Activated CD4-positive, alpha-beta T cell treated with anti-CD3 and anti-CD28 coated beads for 48 hours (primary cell): ENCODE results near the gene NECTIN4.
"Not testable (repeated sequence)": the region's sequence is repeated elsewhere in the genome, so short reads cannot be mapped to it uniquely, and the experiment has no call there.

Experiments used
- DNase-seq: peaks from one replicate; pipeline ENCODE4 v3.0.0-alpha.2; 2020

NECTIN4 gene

DNA sequence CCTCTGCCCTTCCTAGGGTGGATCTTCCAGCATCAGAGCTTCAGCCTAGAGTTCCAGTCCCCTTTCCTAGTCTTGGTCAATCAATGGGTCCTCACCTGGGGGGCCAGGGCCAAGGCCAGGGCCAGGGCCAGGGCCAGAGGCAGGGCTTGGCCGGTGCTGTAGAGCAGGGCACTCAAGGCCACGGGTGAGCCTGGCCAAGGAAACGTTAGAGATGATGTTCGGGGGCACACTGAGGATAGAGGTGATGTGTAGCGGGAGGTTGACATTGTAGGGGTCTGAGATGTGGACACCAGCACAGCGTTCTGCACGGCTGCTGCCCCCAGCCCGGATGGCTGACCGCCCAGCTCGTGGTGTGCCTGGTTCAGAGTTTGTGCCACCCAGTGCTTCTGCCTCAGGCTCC, 38.1 kb downstream of the NECTIN4 start:
- no peak for DNase-seq

DNA sequence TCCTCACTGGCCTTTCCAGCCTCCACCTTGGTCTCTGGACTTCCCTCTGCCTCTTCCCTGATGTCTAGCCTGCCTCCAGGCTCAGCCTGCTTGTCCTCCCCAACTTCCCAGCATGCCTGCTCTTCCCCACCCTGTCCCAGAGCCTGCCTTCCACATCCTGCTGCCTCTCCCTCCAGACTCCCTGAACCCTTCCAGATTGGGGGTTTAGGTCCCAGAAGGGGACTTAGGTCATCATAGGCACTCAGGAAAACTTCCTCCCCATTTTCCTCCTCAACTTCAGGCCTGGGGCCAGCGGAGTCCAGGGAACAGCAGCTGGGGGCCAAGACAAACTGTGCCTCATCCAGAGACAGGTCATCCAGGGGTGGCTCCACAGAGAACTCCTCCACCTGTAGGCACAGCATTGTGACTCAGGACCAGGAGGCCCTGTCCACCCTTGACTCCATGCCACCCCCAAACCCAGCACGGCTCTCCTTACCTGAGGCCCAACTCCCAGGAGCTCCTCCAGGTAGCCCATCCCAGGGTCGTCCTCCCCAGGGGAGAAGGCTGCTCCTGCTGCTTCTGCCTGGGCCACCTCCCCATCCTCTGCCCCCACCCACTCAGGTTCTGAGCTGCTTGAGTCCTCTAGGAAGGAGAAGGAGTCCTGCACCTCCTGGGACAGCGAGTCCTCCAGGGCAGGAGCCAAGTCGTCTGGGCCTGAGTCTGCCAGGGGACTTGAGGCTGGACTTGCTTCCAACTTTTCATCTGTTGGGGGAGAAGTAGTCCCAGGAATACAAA, 40.2 kb downstream of the NECTIN4 start:
- no peak for DNase-seq

DNA sequence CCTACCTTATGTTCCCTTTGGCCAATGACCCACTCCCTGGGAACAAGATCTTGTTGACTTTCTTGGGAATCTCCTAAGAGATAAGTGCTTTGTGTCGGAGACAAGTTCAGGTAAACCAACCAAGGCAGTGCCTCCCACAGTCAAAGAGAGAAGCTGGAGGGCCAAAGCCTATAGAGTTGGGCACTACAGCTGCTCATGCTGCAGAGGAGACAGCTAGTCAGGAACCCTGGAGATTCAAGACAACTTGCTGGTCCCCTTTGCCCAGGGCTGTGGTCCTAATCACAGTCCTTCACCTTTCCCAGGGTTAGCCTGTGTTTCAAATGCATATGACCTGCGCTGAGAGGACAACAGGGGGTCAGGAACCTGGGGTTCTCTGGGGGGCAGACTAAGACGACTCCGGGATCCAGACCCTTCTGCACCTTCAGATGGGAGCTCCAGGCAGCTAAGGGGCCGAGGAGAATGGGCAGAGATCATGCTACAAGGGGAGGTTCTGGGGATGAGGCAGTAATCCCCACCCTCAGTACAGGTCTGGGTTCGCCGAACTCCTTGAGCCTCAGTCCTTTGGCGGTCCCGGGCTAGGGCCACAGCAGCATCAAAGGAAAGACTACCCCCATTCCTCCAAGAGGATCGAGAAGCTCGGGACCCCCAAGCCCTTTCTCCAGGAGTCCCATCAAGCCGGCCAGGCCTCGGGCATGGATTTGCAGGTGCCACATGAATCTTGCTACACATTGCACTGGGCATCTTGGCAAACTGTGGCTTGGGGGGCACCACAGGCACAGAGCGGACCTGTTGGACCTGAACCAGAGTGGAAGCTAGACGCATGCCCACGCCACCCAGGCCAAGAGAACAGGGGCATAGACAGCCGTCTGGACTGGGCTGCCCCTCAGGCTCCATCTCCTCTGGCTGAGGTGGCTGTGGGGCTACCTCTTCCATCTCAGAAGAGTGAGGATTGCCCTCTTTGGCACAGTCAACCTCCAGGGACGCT, 41.6 kb downstream of the NECTIN4 start:
- no peak for DNase-seq

DNA sequence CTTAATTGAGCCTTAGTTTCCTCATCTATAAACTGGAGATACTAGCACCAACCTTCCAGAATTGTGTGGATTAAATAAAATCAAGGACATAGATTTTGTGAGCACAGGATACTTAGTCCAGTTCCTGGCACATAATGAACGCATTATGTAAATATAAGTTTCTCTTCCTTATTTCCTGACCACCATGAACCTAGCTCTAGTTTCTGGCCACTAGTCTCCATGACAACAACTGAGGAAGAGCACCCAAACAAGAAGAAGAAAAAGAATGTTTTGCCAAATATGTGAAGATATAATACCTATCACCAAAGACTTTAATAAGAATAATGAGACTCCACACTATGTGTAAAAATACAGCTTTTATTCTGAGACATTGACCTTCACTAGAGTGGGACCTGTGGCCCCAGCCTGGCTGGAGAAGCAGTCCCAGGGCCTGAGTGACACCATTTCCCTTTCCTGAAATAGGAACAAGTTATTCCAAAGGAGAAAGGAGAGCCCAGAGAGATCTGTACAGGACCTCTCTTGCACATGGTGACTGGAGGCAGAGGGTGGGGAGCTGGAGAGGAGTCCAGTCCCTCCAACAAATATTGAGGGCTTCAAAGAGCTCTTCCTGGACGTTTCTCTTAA, 42.6 kb downstream of the NECTIN4 start:
- DNase-seq = no peak

DNA sequence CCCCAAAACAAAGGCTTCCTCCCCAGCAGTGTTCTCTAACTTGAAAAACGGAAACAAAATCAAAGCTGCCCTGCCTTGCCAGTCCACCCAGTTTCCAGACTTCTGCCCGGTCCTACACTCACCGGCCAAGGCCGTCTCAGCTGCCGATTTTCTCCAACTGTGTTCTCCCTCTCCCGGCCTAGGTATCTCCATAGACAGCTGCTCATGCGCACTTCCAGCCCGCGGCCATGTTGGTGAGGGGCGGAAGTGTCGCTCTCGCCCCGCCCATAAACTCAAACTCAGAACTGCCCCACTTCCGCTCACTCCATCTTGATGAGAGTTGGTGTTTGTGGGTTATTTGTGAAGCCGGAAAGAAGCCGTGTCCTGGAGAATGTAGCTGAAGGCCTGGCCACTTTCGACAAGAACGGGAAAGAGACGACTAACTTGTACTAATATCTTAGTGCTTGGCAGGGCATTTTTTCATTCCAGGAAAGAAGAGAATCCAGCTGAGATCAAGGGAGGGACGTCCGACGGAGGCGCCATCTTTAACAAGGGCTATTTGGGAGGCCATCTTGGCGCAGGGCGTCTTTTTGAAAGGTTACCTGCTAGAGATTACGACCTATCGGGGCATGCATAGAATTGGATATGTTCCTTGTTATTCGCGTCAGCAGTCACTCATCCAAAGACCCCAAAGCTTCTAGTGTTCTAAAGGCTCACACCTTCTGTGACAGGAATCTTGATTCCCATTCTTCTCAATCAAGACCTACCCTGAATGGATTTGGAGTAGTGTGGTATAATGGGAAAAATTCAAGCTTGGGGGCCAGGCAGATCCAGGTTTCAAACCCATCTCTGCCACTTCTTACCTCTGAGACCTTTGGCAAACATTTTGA, 43.4 kb downstream of the NECTIN4 start, which contains the start of gene USF1:
Gene USF1 (minus strand): TSS at position 242 of the 869 bp plus-strand sequence. CDS start 2,702 bp downstream, outside the sequence.
- DNase-seq = peak; percentile 94

DNA sequence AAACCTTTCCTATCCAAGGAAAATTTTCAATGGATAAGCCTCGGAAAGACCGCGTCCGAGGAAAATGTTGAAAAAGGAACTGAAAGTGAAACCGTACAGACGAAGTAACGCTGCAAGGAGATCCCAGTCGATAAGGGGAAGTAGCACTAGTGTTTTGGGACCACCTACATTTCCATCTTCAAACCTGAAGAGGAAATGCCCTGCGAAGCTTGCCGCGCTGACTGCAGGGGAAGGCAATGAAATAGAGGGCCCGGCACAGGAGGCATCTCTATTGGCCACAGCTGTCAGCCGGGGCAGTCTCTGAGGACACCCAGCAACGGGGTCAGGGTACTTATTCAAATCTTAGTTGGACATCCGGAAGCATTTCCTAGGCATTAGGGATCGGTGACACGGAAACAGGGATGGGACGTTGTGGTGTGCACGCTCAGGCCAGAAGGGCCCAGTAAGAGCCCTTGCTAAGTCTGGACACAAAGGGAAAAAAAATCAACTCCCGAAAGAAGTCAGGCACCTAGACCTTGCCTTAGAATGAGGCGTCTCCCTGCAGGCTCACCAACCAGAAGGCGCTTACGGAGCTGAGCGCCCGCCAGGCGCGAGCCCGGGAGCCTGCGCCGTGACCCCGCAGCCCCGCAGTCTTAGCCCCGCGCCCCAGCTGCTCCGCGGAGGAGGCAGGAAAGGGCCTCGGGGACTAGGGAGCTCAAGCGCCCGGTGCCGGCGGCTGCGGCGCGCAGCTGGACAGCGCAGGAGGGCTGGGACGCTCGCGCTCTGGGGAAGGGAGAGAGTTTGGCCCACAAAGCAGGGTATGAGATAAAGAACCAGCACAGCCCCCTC, 44.2 kb downstream of the NECTIN4 start:
- peak; percentile 68 for DNase-seq

DNA sequence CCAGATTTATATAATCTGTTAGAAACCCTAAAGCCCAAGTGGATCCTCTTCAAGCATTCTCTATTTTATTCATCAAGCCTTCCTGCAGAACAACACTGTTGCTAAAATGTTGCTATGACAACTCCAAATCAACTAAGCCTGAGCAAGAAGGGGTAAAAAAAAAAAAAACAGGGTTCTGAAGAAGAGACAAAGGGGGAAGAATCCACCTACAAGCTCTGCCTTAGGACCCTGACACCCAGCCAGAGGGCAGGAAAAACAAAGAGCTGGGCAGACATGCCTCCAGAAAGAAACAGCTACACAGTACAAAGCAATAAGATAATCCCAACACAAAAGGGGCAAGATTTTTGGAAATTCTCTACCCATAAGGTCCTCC, 44.8 kb downstream of the NECTIN4 start:
- no peak for DNase-seq

DNA sequence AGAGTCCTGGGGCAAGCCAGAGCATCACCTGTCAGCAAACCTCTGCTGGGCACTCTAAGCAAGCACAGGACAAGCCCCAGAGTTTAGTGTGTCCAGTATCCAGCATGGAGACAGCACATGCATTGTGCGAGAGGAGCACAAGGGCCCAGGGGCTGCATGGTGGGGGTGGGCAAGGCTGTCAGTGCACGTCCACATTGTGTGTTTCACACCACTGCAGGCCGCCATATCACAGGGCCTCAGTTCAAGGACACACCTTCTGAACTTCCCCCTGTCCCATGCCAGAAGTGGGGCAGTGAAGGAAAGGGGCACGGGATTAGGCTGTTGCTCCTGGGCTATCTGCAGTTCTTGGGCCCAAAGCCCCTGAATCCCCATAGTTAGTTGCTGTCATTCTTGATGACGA, 49.8 kb downstream of the NECTIN4 start:
- no peak for DNase-seq

DNA sequence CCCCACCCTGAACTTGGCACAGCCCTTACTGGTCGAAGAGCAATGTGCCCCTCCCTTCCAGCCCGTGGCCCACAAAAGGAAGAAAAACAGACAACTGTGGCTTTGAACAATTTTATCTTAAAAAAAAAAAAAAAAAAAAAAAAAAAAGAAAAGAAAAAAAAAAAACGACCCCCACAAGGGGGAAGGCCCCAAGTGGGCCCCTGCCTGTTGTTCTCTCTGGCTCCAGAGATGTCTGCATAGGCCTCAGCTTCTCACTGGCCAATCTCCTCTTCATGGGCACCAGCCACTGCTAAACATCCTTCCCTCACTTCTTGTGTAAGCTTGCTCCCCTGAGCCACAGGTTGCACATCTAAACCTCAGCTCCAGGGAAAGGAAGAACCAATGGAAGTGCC, 50.2 kb downstream of the NECTIN4 start:
- no peak for DNase-seq

DNA sequence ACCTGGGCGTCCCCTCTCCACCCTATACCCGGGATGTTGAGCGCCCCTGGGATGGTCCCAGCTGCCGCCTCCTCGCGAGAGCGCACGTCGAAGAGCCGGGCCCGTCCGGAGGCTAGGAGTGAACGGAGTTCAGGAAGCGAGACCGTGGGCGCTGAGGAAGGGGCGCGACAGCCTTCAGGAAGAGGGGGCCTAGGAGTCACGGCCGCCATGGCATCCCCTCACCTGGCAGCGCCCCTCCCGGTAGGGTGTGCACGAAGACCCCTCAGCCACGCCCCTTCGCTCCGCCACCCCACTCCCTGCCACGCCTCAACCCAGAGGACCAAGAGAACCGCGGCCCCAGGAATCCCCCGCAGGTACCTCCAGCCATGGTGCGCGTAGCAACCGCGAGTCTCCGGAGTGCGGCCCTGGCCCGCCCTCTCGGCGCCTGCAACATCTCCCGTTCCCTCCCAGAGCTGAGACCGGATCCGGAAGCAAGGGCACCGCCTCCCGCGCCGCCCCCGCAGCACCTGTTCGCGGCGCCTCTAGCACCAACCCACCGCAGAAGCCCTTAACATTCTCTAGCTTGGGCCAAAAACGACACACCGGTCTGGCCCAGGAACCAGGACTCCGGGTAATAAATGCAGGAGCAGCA, 50.7 kb downstream of the NECTIN4 start, which contains the start of gene TSTD1:
Gene TSTD1 (minus strand): TSS at position 442 of the 631 bp plus-strand sequence. CDS start 75 bp downstream, at position 367.
- DNase-seq = peak; percentile 90

DNA sequence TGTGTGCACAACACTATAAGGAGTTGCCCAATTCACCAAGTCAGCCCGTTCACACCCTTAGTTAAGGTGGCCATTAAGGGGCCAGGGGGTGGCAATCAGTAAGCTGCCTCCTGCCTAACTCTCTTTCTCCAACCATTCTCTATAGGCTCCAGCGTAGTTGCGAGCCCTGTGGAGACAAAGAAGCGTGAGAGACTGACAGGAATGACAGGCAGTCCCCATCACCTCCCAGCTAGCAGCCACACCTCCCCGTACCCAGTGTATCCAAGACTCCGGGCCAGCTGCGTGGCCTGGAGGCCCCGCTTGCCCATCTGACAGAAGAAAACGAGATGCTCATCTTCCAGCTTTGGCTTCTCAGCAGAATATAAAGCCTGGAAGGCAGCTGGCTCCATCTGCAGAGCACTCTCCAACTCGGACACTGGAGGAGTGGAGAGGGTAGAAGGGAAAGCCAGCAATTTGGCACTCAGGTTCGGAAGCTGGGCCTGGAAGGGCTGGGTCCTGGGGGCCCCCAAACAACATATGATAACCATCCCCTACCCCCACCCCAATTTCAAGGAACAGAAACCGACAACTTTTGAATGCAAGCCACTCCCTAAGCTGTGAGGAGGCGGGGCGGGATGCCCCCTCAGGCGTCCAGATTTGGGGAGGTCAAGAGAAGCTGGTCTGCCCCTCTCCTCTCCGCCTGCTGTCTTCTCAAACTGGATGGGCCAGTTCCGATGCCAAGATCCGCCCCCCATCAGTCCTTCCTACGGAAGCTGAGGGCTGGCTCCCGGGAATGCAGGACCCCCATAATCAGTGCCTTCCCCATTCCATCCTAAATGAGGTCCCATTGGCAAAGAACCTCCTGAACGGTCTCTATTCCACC, 51.5 kb downstream of the NECTIN4 start:
- no peak for DNase-seq

DNA sequence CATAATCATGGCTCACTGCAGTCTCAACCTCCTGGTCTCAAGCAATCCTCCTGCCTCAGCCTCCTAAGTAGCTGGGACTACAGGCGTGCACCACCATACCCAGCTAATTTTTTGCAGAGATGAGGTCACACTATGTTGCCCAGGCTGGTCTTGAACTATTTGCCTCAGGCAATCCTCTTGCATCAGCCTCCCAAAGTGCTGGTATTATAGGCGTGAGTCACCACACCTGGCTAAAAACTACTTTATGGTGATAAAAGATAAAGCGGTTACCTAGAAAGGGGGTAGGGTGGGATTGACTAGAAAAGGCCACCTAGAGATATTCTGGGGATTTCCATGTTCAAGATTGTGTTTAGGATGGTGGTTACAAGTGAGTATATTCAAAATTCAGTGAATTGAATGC, 55.6 kb downstream of the NECTIN4 start:
- DNase-seq = no peak

DNA sequence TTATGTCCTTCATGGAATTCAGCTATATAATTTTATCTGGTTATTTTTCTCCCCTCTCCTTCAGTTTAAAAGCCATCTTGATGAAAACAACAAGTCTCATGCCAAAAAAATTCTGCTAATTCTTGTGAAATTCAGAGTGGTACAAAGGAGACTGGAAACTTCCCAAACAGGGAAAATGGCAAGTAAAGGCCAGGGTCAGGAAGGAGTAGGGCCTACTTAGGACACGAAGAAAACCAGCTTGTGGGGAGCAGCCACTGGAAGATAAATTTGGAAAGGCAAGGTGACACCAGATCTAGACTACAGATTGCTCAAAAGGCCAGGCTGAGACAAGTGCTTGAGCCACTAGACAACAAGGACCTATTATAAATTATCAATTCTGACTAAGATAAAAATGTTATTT, 56.9 kb downstream of the NECTIN4 start:
- no peak for DNase-seq

DNA sequence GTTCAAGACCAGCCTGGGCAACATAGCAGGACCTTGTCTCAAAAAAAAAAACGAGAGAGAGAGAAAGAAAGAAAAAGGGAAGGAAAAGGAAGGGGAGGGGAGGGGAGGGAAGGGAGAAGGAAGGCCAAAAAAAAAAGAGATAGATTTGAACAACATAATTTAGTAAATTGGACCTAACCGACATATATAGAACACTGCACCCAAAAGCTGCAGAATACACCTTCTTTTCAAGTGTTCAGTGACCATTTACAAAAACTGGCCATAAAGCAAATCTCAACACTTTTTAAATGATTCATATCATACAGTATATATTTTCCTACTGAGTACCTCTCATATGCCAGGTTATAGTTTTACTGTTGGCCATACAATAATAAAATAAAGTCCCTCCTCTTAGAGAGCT, 57.5 kb downstream of the NECTIN4 start:
- no peak for DNase-seq

DNA sequence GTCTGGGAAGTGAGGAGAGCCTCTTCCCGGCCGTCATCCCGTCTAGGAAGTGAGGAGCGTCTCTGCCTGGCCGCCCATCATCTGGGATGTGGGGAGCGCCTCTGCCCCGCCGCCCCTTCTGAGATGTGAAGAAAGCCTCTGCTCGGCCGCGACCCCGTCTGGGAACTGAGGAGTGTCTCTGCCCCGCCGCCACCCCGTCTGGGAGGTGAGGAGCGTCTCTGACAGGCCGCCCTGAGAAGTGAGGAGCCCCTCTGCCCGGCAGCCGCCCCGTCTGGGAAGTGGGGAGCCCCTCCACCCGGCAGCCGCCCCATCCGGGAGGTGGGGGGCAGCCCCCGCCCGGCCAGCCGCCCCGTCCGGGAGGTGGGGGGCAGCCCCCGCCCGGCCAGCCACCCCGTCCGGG, 59.9 kb downstream of the NECTIN4 start:
- not testable (repeated sequence) for DNase-seq

DNA sequence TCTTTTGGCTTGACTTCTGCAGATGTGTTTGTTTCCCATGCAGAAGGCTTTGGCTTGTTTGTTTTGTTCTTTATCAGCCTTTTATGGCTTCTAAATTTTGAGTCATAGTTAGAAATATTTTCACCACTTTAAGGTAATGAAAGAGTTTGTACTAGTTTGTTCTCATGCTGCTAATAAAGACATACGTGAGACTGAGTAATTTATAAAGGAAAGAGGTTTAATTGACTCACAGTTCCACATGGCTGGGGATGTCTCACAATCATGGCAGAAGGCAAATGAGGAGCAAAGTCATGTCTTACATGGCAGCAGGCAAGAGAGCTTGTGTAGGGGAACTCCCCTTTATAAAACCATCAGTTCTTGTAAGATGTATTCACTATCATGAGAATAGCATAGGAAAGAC, 62.4 kb downstream of the NECTIN4 start:
- DNase-seq = not testable (repeated sequence)

DNA sequence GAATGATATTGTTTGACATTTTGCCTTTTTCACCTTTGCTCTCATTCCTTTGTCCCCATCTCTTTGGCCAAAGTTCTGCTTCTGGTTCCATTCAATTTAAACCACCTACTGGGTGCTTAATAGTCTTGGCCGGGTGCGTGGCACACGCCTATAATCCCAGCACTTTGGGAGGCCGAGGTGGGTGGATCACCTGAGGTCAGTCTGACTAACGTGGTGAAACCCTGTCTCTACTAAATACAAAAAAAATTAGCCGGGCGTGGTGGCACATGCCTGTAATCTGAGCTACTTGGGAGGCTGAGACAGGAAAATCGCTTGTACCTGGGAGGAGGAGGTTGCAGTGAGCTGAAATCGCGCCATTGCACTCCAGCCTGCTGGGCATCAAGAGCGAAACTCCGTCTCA, 66.9 kb downstream of the NECTIN4 start:
- not testable (repeated sequence) for DNase-seq

DNA sequence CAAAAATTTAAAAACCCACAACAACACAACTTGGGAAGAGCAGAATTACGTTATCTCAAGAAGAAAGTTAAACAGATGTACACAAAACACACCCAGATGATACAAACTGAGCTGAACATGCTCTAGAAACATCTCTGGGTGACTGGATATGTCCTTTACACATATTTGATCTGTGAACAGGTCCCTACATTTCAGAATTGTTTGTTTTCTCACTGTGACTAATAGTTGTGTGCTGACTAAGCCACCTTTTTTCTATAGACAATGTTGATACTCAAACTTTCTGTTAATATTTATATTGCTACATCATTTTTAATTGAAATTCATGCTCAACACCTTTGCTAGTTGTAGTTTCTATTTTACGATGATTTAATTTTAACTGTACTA, 67.4 kb downstream of the NECTIN4 start:
- DNase-seq = no peak

DNA sequence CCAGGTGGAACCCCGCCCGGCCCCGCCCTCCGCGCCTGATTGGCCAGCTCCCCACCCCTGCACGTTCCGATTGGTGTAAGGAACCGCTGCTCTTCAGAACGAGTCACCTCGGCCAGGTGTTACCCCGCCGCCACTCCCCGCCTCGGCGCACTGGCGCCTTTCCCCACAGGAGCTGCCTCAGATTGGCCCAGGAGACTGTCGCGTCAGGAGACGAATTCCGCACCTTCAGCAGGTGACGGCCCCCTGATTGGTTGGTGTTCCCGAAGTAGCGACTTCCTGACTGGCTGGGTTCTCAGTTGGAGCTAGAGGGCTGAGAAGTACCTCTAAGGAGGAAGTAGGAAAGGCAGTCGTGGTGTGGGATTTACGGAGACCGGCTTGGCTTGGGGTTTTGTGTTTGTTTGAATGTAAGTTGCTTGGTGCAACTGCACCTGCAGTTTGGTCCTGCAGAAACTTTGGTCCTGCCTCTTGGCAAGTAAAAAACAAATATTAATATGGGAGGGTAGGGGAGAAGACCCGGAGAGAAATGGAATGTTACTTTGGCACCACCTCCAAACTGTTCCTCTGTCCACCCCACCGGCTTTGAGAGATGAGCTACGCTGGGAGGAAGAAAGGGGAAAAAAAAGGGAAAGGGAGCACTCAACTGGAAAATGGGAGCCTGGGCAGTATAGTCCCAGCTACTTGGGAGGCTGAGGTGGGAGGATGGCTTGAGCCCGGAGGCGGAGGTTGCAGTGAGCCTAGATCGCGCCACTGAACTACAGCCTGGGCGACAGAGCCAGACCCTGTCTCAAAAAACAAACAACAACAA, 68.0 kb downstream of the NECTIN4 start:
- DNase-seq = peak; percentile 90
